GM21447 (cell line): ENCODE results near the gene CEACAM3.

Source experiments
- ATAC-seq: cut with Tn5 transposase; IDR thresholded peaks from one replicate; pipeline ENCODE4 v1.9.1; 2021; ENCODE audit not compliant: unreplicated experiment

CEACAM3 gene

DNA sequence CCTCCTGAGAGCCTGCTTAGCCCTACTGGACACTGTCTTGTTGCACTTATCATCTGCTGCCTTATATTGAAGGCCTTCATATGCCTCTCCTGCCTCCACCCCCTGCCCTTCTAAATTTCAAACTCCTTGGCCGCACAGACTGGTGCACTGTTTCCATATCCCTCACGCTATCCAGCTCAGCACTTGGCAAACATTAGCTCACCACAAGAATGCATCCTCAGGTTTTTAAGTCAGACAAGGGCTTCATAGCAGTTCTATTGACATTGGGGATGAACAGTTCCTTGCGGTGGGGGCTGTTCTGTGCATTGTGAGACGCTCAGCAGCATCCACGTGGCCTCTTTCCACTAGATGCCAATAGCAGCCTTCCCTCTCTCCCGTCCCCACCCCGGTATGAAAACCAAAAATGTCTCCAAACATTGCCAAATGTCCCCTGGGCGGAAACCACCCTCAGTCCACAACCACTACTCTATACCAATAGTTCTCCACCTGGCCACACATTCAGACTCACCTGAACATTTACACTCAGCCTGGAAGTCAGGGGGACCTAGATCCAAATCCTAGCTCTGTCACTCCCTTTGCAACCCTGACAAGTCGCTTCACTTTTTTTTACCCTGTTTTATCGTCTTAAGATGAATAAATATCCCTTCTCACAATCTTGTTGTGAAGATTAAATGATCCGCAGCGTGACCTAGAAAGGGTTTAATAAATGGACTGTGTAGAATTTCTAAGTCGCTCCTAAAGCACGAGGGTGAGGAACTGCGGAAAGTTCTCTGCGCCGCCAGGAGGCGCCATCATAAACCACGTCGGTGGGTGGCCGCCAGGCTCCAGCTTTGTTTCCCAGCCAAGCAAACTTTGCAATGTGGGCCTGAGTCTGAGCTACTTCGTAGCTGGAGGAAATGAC, 3.6 kb upstream of the CEACAM3 start:
- no peak for ATAC-seq

DNA sequence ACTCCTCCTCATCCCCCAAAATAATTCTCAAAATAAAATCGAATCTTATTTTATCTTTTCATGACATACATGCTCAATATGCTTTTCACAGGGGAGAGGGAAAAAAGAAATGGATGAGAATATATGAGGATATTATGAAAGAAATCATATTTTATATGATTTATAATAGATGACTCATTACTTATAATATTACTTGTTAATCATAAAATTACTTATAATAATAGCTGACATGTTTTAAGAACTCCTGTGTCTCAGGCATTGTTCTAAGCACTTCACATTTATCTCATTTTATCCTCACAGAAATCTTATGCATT, 3.0 kb upstream of the CEACAM3 start:
- ATAC-seq: no peak

DNA sequence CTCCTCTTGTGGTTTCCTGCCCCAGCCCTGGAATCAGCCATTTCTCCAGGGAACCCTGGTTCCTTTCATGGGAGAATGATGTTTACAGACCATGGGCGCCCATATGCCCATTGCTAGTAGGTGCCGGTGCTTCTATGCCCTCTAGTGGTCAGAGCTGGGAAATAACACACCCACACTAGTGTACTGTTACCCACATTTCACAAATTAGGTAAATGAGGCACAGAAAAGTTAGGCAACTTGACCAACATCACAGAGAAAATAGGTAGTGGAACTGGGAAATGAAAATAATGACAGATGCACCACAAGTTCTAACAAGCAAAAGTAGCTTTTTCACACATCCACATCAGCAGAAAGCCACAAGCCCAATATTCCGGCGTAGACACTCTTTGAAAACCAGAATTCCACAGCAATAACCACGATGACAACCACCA, 1.3 kb upstream of the CEACAM3 start:
- no peak for ATAC-seq

DNA sequence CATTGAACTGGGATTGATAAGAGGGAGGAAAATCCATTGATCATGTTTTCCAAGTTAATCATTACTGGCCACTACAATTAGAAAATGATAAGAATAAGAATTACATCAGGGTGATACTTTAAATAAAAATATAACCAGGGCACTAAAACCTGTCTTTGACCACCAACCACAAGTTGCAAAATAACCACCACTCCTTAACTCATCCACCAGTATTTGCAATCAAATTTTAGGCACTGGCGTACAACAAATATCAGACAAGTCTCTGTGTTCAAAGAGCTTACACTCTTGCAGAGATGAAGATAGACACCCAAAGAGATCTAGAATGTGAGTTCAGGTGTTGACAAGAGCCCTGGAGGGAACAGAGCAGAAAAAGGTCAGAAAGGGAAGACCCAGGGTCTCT, 514 bp downstream of the CEACAM3 start:
- no peak for ATAC-seq

DNA sequence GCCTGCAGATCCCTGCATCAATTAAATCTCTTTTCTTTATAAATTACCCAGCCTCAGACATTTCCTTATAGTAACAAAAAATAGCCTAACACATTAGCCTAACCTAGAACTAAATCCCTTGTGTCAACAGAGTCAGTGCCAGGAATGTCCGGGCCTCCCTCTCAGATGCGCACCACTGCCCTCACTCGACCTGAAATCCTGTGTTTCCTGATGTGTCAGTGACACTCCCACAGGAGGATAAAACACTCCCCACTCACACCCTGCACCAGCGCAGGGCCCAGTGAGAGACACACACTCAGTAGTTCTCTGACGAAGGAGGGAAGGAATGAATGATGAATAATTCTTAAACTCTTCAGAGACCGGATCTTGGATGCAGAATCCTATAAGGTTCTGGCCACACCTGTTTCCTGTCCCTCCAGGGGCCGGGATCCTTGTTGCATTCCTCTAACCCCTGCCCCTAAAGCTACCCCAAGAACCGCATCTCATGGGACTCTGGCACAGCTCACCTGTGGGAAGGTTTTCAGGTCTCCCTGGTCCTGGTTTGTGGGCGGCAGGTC, 3.1 kb downstream of the CEACAM3 start:
- ATAC-seq: no peak

DNA sequence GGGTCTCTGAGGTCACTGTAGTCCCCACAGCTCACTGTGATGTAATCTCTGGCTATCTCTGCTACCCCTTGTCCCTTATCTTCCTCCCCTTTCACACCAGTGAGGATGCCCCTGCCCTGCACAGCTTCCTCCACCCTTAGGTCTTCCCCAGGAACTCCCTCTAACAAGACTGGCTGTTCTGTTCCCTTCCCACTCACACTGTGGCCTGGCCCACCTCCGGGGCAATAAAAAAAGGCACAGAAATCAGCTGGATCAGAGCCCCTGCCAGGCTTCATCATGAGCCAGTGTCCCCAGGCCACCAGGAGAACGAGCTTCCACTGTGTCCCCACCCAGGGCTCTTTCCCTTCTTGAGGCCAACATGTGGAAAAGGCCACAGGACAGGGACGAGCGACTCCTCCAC, 4.6 kb downstream of the CEACAM3 start:
- no peak for ATAC-seq

DNA sequence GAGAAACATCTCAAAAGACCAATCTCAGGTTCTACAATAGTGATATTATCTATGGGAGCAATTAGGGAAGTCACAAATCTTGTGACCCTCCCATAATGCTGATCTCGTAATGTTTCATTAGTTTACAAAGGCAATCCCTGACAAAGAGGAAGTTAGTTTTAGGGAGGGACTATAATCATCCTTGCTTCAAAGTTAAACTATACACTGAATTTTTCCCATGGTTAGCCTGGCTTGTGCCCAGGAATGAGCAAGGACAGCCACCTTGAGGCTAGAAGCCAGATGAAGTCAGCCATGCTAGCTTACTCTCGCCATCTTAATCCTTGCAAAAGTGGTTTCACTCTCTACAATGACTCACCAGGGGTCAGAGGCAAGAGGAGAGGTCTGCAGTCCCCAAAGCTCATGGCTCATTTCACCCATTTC, 5.4 kb downstream of the CEACAM3 start:
- no peak for ATAC-seq

DNA sequence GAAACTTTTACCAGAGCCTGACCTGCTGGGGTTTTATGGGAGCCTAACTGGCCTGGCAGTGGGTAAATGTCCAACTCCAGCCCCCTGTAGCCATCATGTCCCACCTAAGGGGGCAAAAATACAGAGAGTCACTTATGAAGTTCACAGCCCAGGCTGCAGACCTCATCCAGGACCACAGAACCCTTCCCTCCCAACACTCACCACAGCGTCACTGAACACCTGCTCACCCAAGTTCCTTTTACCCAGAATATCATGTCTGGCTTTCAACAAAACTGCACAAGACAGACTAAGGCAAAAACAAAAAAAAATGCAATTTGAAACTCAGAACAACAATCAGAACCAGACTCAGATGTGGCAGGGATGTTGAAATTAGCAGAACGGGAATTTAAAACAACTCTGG, 6.4 kb downstream of the CEACAM3 start:
- ATAC-seq: no peak

DNA sequence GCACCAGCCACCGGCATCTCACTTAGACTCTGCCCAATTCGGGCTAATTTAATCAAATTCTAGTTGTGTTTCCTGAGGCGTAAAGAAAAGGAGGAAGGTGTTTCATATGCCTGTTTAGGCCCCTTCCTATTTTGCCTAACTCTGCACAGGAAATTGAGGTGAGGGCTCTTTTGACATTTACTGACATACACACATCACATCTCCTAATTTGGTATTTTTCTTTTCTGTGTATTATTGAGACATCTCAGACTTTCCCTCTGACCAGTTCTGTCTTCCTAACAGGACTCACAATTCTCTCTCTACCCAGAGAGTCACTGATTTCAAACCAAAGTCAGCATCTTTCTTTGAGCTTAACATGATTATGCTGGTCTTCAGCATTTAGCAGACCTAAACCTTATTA, 7.9 kb downstream of the CEACAM3 start:
- ATAC-seq: no peak

DNA sequence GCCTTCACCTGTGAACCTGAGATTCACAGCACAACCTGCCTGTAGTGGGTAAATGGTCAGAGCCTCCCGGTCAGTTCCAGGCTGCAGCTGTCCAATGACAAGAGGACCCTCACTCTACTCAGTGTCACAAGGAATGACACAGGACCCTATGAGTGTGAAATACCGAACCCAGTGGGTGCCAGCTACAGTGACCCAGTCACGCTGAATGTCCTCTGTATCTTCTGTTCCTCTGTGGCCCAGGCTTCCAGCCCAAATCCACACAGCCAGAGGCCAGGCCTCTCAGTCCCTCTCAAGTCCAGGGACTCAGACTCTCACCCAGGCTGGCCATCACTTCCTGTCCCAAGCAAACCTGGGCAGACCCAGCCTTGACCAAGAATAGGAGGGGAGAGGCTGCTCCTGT, 10.8 kb downstream of the CEACAM3 start:
- no peak for ATAC-seq

DNA sequence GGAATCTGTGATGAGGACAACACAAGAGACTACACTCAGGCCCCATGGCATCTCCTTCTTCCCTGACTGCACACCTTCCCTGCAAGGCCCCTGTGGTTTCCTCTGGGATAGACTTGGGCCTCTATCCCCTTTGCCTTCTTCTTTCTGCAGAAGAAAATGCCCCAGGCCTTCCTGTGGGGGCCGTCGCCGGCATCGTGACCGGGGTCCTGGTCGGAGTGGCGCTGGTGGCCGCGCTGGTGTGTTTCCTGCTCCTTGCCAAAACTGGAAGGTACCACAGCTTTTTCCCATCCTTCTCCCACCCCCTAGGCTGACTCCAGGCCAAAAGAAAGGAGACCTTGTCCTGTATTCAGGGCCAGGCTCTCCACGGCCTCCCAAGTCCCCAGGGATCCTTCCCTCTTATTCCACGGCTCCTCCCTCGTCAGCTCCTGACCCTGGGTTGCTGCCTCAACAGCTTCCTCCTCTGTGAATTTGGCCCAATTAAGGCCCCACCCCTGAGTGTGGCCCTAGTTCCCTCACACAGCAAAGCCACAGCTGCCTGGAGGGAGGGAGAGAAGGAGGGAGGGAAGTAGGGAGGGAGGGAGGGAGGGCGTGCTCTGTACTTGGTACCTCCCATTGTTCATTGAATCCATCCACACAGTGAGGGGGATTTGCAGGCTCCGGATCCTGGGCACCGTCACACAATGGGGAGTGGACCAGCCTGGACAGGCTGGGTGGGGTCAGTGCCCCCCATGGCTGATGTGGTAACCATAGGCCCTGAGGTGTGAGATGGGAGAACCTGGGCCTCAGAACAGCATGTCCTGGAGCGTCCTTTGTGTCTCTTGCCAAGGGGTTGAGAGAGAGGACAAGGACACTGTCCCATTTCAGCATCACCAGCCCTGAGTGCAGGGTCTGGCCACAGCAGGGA, 12.5 kb downstream of the CEACAM3 start:
- no peak for ATAC-seq

DNA sequence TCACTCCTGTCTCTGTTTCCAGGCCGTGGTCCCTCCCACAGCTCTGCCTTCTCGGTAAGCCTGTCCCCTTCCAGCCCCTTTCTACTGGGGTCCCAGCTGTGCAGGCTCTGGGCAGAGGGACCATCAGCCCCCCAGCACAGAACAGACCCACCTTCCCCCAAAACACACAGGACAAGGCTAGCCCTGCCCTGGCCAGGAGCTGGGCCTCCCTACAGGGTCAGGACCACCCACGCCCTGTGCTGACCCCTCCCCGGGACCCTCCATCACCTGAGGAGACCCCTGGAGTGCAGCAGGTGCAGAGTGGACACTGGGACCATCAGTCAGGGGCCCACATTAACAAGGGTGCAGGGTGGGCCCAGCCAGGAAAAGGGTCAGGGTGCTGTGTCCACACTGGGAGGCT, 13.9 kb downstream of the CEACAM3 start:
- no peak for ATAC-seq

DNA sequence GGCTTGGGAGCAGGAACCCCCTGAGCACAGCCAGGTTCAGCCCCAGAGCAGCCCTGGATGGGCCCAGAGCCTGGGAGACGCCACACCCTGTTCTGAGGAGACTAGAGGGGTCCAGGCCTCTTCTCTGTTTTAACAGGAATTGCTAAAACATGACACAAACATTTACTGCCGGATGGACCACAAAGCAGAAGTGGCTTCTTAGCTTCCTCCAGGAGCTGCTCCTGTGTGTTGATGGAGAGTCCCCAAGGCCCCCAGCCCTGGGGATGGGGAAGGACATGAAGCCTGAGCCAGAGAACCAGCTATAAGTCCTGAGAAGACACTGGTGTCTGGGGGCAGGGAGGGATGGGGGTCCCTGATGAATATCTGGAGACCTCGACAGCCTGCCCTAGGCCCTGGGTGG, 14.6 kb downstream of the CEACAM3 start:
- no peak for ATAC-seq

DNA sequence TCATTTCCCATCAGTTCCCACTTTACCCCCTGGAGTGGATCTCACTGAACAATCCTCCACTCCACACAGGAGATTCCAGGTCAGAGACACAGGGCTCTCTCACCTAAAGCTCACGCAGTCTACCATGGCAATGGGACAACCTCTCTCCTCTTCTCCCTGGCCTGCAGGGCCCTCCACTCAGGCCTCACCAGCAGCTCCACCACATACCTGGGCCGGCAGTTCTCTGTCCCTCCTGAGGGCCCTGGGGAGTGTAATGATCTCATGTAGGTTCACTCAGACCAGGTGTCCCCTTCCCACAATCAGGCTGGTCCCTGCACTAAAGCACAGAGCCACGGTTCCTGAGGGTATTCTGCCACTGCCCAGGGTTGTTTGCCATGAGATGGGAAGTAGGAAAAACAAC, 15.6 kb downstream of the CEACAM3 start:
- no peak for ATAC-seq

DNA sequence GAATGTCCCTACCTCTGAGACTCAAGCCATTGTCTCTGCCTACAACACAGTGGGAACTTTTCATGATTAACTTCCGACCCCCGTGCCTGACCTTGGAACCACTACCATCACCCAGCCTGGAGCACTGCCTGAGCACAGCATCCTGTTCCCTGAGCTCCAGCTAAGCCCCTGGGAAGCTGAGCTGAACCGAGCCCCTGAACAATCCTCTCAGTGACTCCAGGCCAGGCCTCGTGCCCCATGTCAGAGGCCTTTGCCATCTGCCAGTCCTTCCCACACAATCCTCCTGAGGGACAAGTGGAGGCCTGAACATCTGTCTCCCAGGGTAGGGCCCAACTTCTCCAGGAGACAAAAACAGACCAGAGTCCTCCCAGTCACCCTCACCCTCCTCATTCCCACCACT, 17.5 kb downstream of the CEACAM3 start:
- no peak for ATAC-seq

DNA sequence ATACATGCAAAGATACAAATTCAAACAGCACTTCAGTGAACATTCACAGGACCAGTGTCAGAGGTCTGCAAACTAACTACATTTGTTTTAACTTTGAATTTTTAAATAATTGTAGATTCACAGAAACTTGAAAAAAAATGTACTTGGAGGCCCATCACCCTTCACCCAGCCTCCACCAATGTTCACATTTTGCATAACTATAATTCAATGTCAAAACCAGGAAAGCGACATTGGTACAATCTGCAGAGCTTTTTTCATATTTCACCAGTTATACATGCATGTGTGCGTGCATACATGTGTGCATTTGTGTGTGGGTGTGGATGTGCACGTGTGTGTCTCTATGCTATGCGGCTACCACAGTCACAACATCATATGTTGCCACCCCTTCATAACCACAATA, 18.9 kb downstream of the CEACAM3 start:
- ATAC-seq: no peak

DNA sequence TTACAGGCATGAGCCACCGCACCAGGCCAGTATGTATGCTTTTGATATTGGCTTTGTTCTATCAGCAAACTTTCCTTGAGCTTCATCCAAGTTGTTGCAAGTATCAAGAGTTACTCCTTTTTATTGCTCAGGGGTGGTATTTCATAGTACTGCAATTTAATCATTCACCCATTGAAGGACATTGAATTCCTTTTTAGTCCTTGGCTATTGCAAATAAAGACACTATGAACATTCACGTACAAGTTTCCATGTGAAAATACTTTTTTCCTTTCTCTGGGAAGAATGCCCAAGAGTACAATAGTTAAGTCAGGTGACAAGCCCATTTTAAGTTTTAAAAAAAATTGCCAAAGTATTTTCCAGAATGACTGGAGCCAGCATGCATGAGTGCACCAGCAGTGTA, 20.4 kb downstream of the CEACAM3 start:
- no peak for ATAC-seq

DNA sequence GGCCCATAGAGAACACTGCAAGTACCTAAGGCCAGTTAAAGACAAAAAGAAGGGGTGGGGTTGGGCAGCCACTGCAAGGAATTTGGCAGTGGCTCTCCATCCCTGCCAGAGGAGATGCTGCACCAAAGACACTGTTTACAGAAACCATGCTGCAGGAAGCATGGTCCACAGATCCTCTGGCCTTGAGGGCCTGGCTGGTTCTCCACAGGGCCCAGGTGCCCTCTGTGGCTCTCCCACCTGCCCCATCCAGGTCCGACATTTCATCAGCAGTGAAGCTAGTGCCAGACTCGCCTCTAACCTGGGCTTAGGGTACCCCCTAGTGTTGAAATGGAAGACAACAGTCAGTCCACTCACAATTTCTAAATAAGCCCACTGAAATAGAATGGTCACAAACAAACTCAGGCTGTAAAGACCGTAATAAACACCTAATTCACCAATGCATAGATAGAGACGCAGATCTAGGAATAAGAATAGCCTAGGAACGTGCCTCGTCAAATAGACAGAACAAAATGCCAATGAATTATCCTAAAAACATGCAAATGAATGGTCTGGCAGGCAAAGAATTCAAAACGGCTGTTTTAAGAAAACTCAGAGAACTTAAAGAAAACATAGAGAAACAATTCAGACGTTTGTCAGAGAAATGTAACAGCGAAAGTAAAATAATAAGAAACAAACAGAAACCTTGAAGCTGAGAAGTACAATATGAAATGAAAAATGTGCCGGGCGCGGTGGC, 24.8 kb downstream of the CEACAM3 start:
- no peak for ATAC-seq

DNA sequence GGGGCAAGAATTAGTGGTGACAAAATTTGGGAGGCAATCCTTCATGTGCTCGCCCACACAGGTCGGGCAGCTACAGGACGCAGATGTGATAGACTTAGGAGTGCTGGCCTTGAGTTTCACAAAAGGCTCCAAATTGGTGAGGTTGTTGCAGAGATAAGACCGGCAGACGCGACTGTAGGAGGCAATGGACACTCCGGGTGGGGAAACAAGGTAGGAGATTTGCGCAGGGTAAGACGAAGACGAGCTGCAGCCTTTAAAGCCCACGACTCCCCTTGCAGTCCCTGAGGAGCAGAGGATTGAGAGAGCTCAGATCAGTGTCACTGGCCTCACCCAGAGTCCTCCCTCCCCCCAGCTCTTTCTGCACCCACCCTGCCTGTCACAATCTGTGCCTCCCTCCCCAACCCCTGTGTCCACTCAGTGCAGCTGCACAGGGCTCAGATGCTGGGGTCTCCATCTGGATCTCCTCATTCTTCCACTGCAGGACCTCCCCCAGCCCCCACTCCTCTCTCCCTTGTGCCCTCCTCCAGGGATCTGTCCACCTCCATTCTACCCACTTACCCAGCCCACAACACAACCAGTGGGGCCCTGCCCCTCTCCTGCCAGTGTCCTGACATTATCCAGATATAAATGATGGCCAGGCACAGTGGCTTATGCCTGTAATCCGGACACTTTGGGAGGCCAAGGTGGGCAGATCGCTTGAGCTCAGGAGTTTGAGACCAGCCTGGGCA, 41.8 kb downstream of the CEACAM3 start:
- ATAC-seq: no peak

DNA sequence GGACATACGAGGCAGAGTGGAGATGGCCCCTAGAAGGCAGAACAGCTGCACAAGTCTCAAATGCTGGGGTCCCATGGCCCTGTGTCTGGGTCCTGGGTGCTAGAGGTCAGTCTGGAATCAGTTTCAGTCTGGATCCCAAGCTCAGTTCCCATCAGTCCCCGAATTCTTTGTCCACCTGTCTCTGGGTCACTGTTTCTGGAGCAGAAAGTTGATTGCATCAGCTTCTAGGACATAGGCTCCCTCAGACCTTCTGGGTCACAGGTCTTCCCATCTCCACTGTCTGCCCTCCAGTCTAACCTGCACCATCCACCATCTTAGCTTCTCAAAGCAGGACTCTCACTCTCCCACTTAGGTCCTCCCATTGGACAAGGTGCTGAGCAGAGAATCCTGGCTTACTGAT, 42.8 kb downstream of the CEACAM3 start:
- ATAC-seq: no peak

DNA sequence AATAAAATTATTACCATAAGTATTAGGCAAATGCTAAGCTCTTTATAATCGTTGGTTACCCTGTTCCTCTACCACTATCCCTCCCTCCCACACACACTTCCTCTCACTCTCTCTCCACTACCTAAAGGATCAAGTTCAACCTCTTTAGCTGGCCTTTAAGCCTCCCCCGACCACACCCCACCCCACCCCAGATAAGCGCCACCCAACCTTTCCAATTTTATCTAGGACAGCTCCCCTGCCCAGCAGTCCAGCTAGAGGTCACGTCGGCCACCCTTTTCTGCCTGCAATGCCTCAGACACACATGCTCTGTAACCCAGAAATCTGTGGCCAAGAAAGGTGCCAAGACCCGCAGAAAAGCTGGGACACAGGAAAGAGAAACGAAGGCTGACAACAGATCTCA, 47.0 kb downstream of the CEACAM3 start:
- no peak for ATAC-seq
